HL-60 (cell line): Measurements from ENCODE around the gene PLPPR1.

Experiments
- DNase-seq, 2 experiments: peaks; one replicate each; pipeline ENCODE4 v3.0.0-alpha.2; 2010 to 2020; ENCODE audit warnings: low read depth in 1 of 2, low spot score in 1 of 2
- H3K27ac ChIP-seq: fragments of 250-450 bp; sonication (Bioruptor Pico); replicated peaks from 2 replicates; pipeline ENCODE4 v1.5.1; 2020; ENCODE audit warnings: mild to moderate bottlenecking, moderate library complexity
- H3K27me3 ChIP-seq: fragments of 250-450 bp; sonication (Bioruptor Pico); 2 replicates; pipeline ENCODE4 v1.5.1; 2021; ENCODE audit warnings: mild to moderate bottlenecking, moderate library complexity; ENCODE audit not compliant: insufficient read depth, poor library complexity, severe bottlenecking
- H3K4me3 ChIP-seq: replicated peaks from 2 replicates; pipeline ENCODE4 v1.5.1; 2011; ENCODE audit warnings: mild to moderate bottlenecking, control low read depth, low read length; ENCODE audit not compliant: insufficient read depth
- GABPA ChIP-seq: IDR thresholded peaks from 2 replicates; pipeline ENCODE4 v1.6.1; 2012; ENCODE audit warnings: low read depth
- POLR2AphosphoS5 ChIP-seq: IDR thresholded peaks from 2 replicates; pipeline ENCODE4 v1.6.1; 2012; ENCODE audit warnings: low read depth
- SPI1 ChIP-seq: IDR thresholded peaks from 2 replicates; pipeline ENCODE4 v1.6.1; 2012; ENCODE audit warnings: low read depth, mild to moderate bottlenecking, borderline replicate concordance
- TF ChIP-seq, protein P1 (sequence below): IDR thresholded peaks from one replicate; pipeline ENCODE4 v1.5.1; 2011; ENCODE audit warnings: low read length, control low read depth, inconsistent platforms; ENCODE audit not compliant: insufficient read depth
- TF ChIP-seq, protein P2 (sequence below): IDR thresholded peaks from 2 replicates; pipeline ENCODE4 v1.6.1; 2012; ENCODE audit warnings: low read depth; ENCODE audit not compliant: insufficient replicate concordance

The PLPPR1 gene

GRCh38 chr9:101360647-101361046, 332.1 kb downstream of the PLPPR1 start:
- Histone ChIP-seq H3K4me3 (no peak overlapping the region), H3K27ac (no peak overlapping the region), H3K27me3 (no peaks in the 10 kb centered on the region)
- DNase-seq = no peak
- TF ChIP-seq SPI1 = no peak
- TF ChIP-seq, protein P1, sequence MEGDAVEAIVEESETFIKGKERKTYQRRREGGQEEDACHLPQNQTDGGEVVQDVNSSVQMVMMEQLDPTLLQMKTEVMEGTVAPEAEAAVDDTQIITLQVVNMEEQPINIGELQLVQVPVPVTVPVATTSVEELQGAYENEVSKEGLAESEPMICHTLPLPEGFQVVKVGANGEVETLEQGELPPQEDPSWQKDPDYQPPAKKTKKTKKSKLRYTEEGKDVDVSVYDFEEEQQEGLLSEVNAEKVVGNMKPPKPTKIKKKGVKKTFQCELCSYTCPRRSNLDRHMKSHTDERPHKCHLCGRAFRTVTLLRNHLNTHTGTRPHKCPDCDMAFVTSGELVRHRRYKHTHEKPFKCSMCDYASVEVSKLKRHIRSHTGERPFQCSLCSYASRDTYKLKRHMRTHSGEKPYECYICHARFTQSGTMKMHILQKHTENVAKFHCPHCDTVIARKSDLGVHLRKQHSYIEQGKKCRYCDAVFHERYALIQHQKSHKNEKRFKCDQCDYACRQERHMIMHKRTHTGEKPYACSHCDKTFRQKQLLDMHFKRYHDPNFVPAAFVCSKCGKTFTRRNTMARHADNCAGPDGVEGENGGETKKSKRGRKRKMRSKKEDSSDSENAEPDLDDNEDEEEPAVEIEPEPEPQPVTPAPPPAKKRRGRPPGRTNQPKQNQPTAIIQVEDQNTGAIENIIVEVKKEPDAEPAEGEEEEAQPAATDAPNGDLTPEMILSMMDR = no peak
- TF ChIP-seq POLR2AphosphoS5 = no peak
- TF ChIP-seq, protein P2, sequence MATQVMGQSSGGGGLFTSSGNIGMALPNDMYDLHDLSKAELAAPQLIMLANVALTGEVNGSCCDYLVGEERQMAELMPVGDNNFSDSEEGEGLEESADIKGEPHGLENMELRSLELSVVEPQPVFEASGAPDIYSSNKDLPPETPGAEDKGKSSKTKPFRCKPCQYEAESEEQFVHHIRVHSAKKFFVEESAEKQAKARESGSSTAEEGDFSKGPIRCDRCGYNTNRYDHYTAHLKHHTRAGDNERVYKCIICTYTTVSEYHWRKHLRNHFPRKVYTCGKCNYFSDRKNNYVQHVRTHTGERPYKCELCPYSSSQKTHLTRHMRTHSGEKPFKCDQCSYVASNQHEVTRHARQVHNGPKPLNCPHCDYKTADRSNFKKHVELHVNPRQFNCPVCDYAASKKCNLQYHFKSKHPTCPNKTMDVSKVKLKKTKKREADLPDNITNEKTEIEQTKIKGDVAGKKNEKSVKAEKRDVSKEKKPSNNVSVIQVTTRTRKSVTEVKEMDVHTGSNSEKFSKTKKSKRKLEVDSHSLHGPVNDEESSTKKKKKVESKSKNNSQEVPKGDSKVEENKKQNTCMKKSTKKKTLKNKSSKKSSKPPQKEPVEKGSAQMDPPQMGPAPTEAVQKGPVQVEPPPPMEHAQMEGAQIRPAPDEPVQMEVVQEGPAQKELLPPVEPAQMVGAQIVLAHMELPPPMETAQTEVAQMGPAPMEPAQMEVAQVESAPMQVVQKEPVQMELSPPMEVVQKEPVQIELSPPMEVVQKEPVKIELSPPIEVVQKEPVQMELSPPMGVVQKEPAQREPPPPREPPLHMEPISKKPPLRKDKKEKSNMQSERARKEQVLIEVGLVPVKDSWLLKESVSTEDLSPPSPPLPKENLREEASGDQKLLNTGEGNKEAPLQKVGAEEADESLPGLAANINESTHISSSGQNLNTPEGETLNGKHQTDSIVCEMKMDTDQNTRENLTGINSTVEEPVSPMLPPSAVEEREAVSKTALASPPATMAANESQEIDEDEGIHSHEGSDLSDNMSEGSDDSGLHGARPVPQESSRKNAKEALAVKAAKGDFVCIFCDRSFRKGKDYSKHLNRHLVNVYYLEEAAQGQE = no peak
- no peak for TF ChIP-seq GABPA

DNA sequence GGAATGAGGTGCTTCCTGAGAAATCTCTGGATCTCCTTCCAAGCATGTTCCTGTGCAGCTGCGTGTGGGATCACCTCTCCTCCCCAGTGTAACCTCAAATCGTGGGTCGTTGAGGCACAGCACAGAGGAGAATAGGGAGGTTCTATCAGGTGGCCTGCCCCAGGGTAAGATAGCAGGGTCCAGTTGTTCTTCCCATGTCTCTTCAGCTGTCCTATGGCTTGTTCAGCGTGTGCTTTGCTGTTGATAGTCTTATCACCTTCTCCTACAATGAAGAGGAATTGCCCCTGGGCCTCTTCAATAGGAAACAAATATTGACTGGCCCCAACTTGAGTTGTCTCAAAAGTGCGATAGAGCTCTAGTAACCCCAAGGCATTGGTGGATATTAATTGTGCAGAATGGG, 333.9 kb downstream of the PLPPR1 start:
- no peak for TF ChIP-seq POLR2AphosphoS5
- no peak for TF ChIP-seq SPI1
- TF ChIP-seq, protein P1 = no peak
- TF ChIP-seq GABPA = no peak
- TF ChIP-seq, protein P2 = no peak
- H3K27me3 ChIP-seq = no peaks in the 10 kb centered on the region
- H3K27ac ChIP-seq = no peak overlapping the region
- DNase-seq = no peak
- H3K4me3 ChIP-seq = no peak overlapping the region

DNA sequence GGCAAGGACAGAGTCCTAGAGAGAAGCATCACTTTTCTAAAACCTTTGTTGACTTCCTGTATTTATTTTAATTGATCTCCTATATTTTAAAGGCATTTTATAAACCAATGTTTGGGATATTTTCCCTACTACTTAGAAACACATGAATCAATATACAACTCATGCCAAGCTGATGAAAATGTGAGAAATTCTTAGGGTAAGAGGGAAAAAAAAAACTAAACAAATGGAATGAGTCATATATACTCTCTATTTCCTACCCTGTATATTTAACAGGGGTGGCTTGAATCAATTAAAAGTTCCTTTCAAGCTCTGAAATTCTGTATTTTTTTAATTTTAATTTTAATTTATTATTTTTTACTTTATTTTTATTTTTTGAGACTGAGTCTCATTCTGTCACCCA, 336.7 kb downstream of the PLPPR1 start:
- no peak overlapping the region for H3K27ac ChIP-seq

More for the DNA sequence above, 336.7 kb downstream of the PLPPR1 start:
- no peak for DNase-seq
- Histone ChIP-seq H3K4me3 (no peak overlapping the region), H3K27me3 (no peaks in the 10 kb centered on the region)
- TF ChIP-seq, protein P2 = no peak
- TF ChIP-seq, protein P1 = no peak
- no peak for TF ChIP-seq POLR2AphosphoS5
- TF ChIP-seq SPI1 = no peak
- no peak for TF ChIP-seq GABPA
